Measurements from ENCODE around the gene CGB3. TPM values are rescaled to one million over a fixed set of nuclear protein-coding genes. Genes with fewer than 3 reads are reported as not detected.

Gene CGB3
- total RNA-seq, 1 experiment from 2014 or later, result not detected

DNA sequence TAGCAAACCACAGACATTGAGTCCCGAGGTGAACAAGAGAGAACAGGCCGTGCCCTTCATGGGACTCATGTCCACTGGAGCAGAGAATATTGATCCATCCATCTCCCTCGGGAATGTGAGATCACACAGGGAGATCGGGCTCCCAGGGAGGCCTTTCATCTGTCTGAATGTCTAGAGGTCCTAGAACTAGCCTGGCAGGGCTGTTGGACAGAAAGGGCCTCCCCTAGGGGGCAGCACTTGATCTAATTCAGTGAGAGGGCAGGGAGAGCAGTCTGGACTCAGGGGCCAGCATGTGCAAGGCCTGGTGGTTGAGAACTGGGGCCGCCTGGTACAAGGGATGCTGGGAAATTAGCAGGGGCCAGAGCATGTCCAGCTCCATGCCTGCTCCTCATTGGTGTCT lies 26.2 kb downstream of the CGB3 start:
- in situ Hi-C loops (cut with HindIII; ENCODE audit: low pct_unique_long_range_greater_than_20kb, low sequenced_read_pairs), result no loop called here
- DNase-seq (ENCODE audit: low read depth, low spot score), result peak; percentile 90

DNA sequence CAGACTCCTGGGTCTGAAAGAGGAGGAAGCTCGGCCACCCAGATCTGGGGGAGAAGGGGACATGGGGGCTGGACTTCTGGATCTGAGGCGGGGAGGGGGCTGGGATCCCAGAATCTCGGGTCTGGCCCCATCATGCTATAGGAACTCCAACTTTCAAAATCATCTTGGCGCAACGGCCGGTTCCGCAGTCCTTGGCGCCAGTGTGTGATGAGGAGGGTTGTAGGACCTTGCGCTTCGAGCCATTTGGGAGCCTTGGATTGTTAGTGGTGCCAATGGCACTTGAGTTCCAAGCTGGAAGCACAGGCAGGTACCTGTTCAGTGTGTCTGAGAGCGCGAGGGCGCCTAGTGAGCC lies 30.1 kb downstream of the CGB3 start:
- no peak for DNase-seq (ENCODE audit: low read depth, low spot score)
- in situ Hi-C loops (cut with HindIII; ENCODE audit: low pct_unique_long_range_greater_than_20kb, low sequenced_read_pairs), result no loop called here

DNA sequence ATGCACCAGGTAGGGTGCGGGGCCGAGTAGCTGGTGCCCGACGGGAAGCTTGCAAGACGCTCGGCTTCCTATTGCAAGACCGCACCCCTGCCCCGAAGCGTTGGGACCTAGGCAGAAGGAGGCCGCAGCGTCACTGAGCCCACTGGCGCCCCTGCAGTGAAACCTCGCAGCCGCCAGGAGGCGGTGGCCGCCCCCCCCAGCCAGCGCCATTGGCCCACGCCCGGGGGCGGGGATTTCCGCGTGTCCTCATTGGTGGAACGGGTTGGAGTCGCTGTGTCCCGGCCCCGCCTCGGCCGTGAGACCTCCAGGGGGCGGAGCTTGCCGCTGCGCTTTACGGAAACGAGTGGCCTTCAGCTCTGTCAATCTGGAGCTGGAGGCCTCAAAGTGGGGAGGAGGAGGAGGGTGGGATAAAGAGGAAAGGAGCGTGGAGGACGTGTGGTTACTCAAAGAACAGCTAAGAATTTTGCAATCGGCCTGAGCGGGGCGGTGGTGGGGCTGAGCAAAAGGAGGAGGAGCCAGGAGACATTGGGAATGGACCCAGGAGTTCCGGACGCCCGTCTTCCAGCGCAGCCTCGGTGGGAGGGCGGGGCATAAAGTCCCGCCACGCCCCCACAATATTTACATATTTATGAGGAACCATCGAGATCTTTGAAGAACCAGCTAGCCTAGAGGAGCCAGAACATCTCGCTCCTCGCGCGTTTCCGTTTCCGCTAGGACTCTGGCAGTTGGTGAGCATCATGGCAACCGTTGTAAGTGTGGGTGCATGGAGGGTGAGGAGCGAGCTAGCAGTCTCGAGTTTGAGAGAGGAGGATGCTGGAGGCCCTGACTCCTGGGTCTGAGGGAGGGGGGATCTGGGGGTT lies 30.7 kb downstream of the CGB3 start, which contains the start of the genes GYS1 and RUVBL2:
Gene GYS1, minus strand, starts transcription at position 135 of the 860 bp plus-strand sequence. CDS start 197 bp downstream, outside the sequence.
Gene RUVBL2, plus strand, starts transcription at position 713 of the 860 bp plus-strand sequence. Its CDS starts 25 bp downstream, at position 738.
- in situ Hi-C loops (cut with HindIII; ENCODE audit: low pct_unique_long_range_greater_than_20kb, low sequenced_read_pairs), result no loop called here
- peak; percentile 99 for DNase-seq (ENCODE audit: low read depth, low spot score)

DNA sequence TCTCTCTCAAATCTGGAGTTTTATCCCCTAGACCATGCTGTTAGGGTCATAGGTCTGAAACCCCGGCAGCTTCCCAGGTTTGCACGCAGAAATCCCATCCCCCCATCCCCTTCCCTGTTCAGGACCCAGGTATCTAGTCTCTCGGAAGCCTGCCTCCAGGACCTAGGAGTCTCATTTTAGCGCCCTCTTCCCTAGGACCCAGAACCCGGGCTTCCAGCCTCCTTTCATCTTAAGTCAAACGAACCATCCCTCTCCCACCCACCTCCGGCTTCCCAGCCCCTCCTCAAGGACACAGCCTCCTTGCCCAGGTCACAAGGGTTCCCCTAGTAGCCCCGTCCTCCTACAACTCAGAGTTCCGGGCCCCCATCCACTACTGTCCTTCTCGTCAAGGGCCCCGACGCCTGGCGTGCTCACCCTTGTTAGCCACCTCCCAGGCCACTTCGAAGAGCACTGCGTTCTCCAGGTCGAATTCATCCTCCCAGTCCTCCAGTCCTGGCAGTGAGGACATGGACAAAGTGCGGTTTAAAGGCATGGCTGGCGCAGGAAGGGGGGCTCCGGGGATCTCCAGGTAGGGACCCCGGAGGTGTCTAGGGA lies 31.5 kb downstream of the CGB3 start:
- in situ Hi-C loops (cut with HindIII; ENCODE audit: low pct_unique_long_range_greater_than_20kb, low sequenced_read_pairs), result no loop called here
- DNase-seq (ENCODE audit: low read depth, low spot score), result no peak

DNA sequence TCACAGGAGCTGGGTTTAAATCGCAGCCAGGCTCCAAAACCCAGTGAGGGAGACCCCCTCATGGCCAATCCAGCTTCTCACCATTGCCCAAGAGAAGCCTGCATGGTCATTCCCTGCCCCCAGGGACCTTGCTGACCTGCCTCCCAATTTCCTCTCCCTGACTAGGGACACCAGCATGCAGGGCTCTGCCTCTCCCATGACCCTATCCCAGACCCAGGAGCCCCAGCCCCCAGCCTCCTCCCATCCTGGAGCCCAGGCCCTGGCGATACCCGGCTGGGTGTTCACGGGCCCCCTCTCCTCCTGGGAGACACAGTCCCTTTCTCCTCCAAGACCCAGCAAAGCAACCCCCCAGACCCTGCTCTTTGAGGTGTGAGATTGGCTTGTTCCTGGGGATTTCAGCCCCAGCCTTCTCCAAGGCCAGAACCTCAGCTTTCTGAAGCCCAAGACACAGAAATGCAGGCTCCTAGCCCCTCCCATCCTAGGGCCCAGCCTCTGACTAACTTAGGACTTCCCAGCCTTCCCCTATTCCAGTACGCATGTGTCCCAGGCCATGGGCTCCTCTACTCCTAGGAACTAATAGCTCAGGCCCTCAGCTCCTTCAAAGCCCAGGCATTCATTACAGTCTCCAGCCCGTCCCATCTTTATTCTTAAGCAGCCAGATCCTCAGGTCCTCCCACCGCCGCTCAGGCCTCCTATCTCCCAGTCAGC lies 32.1 kb downstream of the CGB3 start:
- in situ Hi-C loops (cut with HindIII; ENCODE audit: low pct_unique_long_range_greater_than_20kb, low sequenced_read_pairs), result no loop called here
- peak; percentile 73 for DNase-seq (ENCODE audit: low read depth, low spot score)

DNA sequence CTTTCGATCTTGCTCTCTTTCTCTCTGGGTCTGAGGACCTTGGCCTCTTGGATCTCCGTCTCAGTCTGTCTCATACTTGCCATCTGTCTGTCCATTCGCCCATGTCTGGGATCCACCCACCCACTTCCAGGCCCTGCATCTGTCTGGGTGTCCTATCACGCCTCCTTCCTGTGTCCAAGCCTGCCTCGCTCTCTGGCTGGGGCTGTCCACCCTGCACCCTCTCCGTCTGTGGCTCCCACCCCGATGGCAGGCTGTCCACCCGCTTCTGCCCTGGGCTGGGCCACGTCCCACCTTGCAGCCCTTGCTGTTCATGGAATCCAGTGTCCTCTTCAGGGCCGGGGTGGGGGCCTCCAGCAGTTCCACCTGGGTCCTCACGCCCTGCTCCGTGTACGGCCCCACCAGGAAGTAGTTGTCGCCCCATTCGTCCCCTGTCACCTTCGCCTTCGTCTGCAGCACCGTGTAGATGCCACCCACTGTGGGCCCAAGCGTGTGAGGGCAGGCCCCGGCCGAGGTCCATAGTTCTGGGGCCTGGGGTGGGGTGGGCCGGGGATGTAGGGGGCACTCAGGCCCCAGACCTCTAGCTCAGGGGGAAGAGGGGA lies 33.0 kb downstream of the CGB3 start:
- in situ Hi-C loops (cut with HindIII; ENCODE audit: low pct_unique_long_range_greater_than_20kb, low sequenced_read_pairs), result no loop called here

DNA sequence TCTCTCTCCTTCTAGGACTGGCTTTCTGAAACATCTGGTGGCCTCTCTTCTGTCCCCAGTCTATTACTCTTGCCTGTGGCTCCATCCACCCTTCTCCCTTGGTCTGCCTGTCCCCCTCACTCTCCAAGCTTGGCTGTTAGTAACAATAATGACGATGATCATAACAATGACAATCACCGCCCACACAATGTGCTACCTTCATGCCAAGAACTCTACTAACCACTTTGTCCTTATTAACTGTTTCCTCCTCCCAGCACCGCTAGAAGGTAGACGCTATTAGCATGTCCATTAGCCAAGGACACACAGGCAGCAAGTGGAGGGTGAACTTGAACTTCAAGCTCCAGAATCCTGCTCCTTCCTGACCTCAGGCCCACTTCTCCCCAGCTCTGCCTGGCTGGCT lies 33.7 kb downstream of the CGB3 start:
- DNase-seq (ENCODE audit: low read depth, low spot score), result no peak
- in situ Hi-C loops (cut with HindIII; ENCODE audit: low pct_unique_long_range_greater_than_20kb, low sequenced_read_pairs), result no loop called here

More for the DNA sequence above, 33.0 kb downstream of the CGB3 start:
- DNase-seq (ENCODE audit: low read depth, low spot score), result no peak

DNA sequence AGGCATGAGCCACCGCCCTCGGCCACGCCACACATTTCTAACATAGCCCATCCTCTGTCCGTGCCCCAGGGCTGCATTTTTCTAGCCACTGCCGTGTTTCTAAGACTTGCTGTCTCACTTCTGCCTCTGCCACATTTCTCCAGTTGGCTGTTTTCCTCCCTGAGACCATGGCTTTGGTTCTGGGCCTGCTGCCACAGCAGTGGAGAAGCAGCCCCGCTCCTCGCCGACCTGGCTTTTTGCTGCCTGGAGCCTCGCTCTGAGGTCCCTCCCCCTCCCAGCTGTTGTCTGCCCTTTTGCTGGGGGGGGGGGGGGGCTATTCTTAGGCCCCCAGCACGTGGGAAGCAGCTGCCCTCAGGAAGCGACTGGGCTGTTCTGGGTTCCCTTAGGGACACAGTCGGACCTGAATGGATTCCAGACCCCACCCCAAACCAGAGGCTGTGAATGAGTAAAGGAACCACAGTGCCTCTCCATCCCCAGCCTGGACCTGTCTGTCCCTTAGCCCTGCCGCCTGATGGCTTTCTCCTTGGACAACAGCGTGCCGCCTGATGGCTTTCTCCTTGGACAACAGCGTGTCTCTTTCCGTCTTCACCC lies 34.3 kb downstream of the CGB3 start:
- in situ Hi-C loops (cut with HindIII; ENCODE audit: low pct_unique_long_range_greater_than_20kb, low sequenced_read_pairs), result no loop called here

DNA sequence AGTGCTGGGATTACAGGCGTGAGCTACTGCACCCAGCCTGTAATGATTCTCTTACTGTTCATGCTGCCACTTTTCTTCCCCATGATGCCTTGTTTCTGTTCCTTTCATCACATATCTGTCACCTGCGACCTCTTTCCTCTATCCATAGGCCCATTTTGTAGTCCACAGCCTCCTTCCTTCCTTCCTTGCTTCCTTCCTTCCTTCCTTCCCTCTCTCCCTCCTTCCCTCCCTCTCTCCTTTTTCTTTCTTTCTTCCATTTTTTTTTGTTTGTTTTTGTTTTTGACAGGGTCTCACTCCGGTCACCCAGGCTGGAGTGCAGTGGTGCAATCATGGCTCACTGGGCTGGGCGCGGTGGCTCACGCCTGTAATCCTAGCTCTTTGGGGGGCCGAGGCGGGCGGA lies 35.3 kb downstream of the CGB3 start:
- no peak for DNase-seq (ENCODE audit: low read depth, low spot score)
- in situ Hi-C loops (cut with HindIII; ENCODE audit: low pct_unique_long_range_greater_than_20kb, low sequenced_read_pairs), result no loop called here

More for the DNA sequence above, 34.3 kb downstream of the CGB3 start:
- DNase-seq (ENCODE audit: low read depth, low spot score), result no peak

DNA sequence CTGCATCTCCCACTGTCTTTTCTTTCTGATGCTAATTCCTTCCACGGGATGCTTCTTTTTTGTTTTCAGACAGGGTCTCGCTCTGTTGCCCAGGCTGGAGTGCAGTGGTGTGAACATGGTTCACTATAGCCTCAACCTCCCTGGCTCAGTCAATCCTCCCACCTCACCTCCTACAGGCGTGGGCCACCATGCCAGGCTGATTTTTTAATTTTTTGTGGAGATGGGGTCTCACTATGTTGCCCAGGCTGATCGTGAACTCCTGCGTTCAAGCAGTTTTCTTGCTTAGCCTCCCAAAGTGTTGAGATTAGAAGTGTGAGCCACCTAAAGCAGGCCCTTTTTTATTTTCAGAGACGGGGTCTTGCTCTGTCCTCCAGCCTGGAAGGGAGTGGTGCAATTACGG lies 35.8 kb downstream of the CGB3 start:
- in situ Hi-C loops (cut with HindIII; ENCODE audit: low pct_unique_long_range_greater_than_20kb, low sequenced_read_pairs), result no loop called here
- DNase-seq (ENCODE audit: low read depth, low spot score), result no peak

DNA sequence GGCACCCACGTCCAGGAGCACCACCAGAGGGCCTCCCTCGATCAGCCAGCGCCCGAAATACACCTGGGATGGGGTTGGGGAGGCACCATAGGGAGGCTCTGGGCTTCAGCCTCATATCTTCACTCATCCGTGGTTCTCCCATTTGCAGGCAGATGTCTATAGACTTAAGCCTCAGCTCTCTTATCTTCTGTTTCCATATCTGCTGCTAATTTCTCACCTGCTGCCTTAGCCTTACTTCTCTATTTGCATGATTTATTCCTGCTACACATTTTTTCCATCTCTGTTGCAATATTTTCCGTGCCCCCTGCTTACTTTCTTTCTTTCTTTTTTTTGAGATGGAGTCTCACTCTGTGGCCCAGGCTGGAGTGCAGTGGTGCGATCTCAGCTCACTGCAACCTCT lies 36.8 kb downstream of the CGB3 start:
- in situ Hi-C loops (cut with HindIII; ENCODE audit: low pct_unique_long_range_greater_than_20kb, low sequenced_read_pairs), result no loop called here
- no peak for DNase-seq (ENCODE audit: low read depth, low spot score)

DNA sequence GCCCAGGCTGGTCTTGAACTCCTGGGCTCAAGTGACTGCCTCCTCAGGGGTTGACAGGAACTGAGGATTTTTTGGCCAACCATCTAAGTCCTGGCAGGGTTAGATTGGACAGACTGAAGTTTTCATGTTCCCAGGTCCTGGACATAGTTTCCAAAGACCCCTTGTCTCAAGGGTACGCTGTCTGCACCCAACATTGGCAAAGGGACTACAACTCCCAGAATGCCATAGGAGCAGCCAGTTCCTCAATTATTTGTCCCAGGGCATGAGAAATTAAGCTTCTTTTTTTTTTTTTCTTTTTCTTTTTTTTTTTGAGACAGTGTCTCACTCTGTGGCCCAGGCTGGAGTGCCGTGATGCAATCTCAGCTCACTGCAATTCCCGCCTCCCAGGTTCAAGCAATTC lies 37.9 kb downstream of the CGB3 start:
- in situ Hi-C loops (cut with HindIII; ENCODE audit: low pct_unique_long_range_greater_than_20kb, low sequenced_read_pairs), result no loop called here
- no peak for DNase-seq (ENCODE audit: low read depth, low spot score)

DNA sequence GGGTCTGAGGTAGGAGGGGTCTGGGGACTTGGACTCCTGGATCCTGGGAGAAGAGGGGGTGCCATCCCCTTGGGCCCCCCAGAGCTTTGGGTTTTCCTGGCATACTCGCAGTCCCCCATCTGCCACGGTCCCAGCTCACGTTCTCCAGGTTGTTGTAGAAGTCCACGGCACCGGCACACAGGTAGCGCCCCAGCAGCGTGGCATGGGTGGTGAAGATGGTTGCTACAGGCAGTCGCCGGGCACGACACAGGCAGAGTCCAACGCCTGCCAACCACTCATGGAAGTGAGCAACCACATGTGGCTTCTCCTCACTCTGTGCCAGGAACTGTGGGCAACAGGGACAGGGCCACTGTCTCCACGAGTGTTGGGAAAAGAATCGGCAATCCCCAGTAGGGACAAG lies 38.4 kb downstream of the CGB3 start:
- in situ Hi-C loops (cut with HindIII; ENCODE audit: low pct_unique_long_range_greater_than_20kb, low sequenced_read_pairs), result no loop called here
- DNase-seq (ENCODE audit: low read depth, low spot score), result no peak

DNA sequence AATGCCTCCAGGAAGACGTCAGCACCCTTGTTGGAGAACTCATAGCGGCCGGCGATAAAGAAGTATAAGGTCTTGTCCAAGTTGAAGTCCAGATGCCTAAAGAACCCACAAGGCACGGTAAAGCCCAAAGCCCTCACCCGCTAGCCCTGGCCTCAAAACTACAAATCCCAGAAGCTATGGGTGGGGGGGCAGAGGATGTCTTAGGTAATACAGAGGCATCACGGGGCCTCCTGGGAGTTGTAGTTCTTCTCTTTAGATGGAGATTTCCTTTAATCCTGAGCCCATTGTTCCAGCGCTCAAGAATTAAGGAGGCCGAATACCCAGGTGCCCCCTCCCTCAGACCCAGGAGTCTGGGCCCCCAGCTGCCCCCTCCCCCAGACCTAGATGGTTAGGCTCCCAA lies 41.9 kb downstream of the CGB3 start:
- DNase-seq (ENCODE audit: low read depth, low spot score), result no peak
- in situ Hi-C loops (cut with HindIII; ENCODE audit: low pct_unique_long_range_greater_than_20kb, low sequenced_read_pairs), result no loop called here

DNA sequence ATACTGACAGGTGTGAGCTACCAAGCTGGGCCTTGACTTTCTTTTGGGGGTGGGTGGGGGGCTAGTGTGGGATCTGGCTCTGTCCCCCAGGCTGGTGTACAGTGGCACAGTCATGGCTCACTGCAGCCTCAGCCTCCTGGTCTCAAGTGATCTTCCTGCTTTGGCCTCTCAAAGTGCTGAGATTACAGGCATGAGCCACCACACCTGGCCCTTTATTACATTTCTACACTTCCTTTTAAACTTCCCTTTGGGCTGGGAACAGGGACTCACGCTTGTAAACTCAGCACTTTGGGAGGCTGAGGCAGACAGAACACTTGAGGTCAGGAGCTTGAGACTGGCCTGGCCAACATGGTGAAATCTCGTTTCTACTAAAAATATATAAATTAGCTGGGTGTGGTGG lies 47.1 kb downstream of the CGB3 start:
- DNase-seq (ENCODE audit: low read depth, low spot score), result no peak
- in situ Hi-C loops (cut with HindIII; ENCODE audit: low pct_unique_long_range_greater_than_20kb, low sequenced_read_pairs), result no loop called here

DNA sequence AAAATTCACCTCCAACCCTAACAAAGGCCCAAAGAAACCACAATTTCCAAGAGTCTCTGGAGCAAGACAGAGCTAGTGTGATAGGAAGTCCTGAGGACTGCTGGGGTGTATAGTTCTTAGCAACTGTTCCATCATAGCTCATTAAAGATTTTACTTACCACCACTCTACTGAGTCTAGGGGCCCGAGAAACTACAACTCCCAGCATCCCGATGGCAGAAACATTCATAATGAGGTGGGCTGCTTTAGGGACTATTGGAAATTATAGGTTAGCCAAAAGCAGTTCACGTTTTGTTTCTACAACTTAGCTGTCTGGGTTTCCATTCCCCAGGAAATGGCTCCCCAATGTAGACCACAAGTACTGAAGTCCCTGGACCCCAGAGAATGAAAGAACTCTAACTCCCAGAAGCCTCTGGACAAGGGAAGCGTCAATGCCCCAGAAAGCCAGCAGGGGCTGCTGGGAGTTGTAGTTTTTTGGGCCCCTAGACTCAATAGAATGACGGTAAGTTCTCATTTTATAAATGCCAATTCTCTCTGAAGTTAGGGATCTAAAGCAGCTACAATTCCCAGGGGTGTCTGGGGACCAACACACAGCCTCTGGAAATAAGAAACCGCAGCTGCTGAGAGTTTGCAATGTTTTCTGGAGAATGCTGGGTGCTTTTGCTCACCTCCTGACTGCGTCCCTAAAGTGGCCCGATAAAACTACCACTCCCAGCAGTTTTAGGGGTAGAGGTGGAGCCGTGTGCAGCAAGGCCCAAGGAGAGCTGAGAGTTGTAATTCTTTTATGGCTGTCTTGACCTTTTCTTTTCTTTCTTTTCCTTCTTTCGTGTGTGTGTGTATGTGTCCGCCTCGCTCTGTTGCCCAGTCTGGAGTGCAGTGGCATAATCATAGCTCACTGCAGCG lies 47.9 kb downstream of the CGB3 start:
- in situ Hi-C loops (cut with HindIII; ENCODE audit: low pct_unique_long_range_greater_than_20kb, low sequenced_read_pairs), result no loop called here
- DNase-seq (ENCODE audit: low read depth, low spot score), result peak; percentile 55

Data from SK-MEL-5 (cell line).